H9 (cell line): Measurements from ENCODE around the gene TAF11L12. TPM values are rescaled to one million over a fixed set of nuclear protein-coding genes. Genes with fewer than 3 reads are reported as not detected.
"Not testable (repeated sequence)": the region's sequence is repeated elsewhere in the genome, so short reads cannot be mapped to it uniquely, and the experiment has no call there.

Experiments used
- DNase-seq: peaks from one replicate; pipeline ENCODE4 v3.0.0-alpha.2; 2017
- H2AFZ ChIP-seq: one replicate; pipeline ENCODE4 v1.6.1; 2013; ENCODE audit warnings: mild to moderate bottlenecking, low read length, control low read depth, moderate library complexity
- H2AK5ac ChIP-seq: 2 replicates; pipeline ENCODE4 v1.6.1; 2013; ENCODE audit warnings: low read length, control low read depth, mixed read lengths; ENCODE audit not compliant: insufficient read length
- H2BK120ac ChIP-seq: one replicate; pipeline ENCODE4 v1.6.1; 2013; ENCODE audit warnings: low read depth, mild to moderate bottlenecking, low read length, control low read depth, inconsistent platforms; ENCODE audit not compliant: poor library complexity, severe bottlenecking
- H2BK12ac ChIP-seq: 2 replicates; pipeline ENCODE4 v1.6.1; 2013; ENCODE audit warnings: low read length, control low read depth, mixed read lengths, low read depth; ENCODE audit not compliant: insufficient read length
- H2BK15ac ChIP-seq: 2 replicates; pipeline ENCODE4 v1.6.1; 2013; ENCODE audit warnings: low read depth, low read length, control low read depth
- H2BK20ac ChIP-seq: one replicate; pipeline ENCODE4 v1.6.1; 2013; ENCODE audit warnings: low read depth, mild to moderate bottlenecking, low read length, control low read depth, inconsistent platforms; ENCODE audit not compliant: poor library complexity, severe bottlenecking
- H2BK5ac ChIP-seq: 2 replicates; pipeline ENCODE4 v1.6.1; 2013; ENCODE audit warnings: low read length, control low read depth, mixed read lengths; ENCODE audit not compliant: insufficient read length
- H3K14ac ChIP-seq: 2 replicates; pipeline ENCODE4 v1.6.1; 2013; ENCODE audit warnings: low read length, control low read depth; ENCODE audit not compliant: insufficient read depth
- H3K18ac ChIP-seq: 2 replicates; pipeline ENCODE4 v1.6.1; 2013; ENCODE audit warnings: low read depth, mild to moderate bottlenecking, mixed read lengths, low read length, control low read depth; ENCODE audit not compliant: insufficient read length
- H3K23ac ChIP-seq: 2 replicates; pipeline ENCODE4 v1.6.1; 2013; ENCODE audit warnings: low read length, control low read depth, mixed read lengths, low read depth; ENCODE audit not compliant: insufficient read length
- H3K23me2 ChIP-seq: 2 replicates; pipeline ENCODE4 v1.6.1; 2013; ENCODE audit warnings: low read depth, mild to moderate bottlenecking, mixed read lengths, low read length, control low read depth; ENCODE audit not compliant: insufficient read length, poor library complexity, severe bottlenecking
- H3K27ac ChIP-seq: 2 replicates; pipeline ENCODE4 v1.5.1; 2013; ENCODE audit warnings: low read length, control low read depth, mixed read lengths, low read depth; ENCODE audit not compliant: insufficient read length
- H3K27me3 ChIP-seq: 2 replicates; pipeline ENCODE4 v1.6.1; 2013; ENCODE audit warnings: low read length, control low read depth, inconsistent platforms; ENCODE audit not compliant: insufficient read depth
- H3K4ac ChIP-seq: 2 replicates; pipeline ENCODE4 v1.6.1; 2013; ENCODE audit warnings: low read depth, mild to moderate bottlenecking, control low read depth, inconsistent platforms, low read length, moderate library complexity
- H3K4me1 ChIP-seq: 2 replicates; pipeline ENCODE4 v1.6.1; 2013; ENCODE audit warnings: low read length, control low read depth, inconsistent platforms; ENCODE audit not compliant: insufficient read depth
- H3K4me2 ChIP-seq: 2 replicates; pipeline ENCODE4 v1.6.1; 2013; ENCODE audit warnings: low read length, control low read depth, mixed read lengths; ENCODE audit not compliant: insufficient read length, insufficient read depth
- H3K56ac ChIP-seq: 2 replicates; pipeline ENCODE4 v1.6.1; 2013; ENCODE audit warnings: low read depth, mild to moderate bottlenecking, mixed read lengths, low read length, control low read depth; ENCODE audit not compliant: insufficient read length
- H3K79me1 ChIP-seq: 2 replicates; pipeline ENCODE4 v1.6.1; 2013; ENCODE audit warnings: low read depth, mild to moderate bottlenecking, moderate library complexity, low read length, control low read depth, inconsistent platforms; ENCODE audit not compliant: insufficient read depth, poor library complexity, severe bottlenecking
- H3K79me2 ChIP-seq: 2 replicates; pipeline ENCODE4 v1.6.1; 2013; ENCODE audit warnings: low read length, control low read depth, inconsistent platforms; ENCODE audit not compliant: insufficient read depth
- H3K9ac ChIP-seq: 2 replicates; pipeline ENCODE4 v1.6.1; 2013; ENCODE audit warnings: low read length, control low read depth, mixed read lengths; ENCODE audit not compliant: insufficient read length; ENCODE audit errors: extremely low read depth
- H3K9me3 ChIP-seq: one replicate; pipeline ENCODE4 v1.6.1; 2013; ENCODE audit warnings: low read depth, low read length, inconsistent platforms; ENCODE audit not compliant: control insufficient read depth
- H3T11ph ChIP-seq: one replicate; pipeline ENCODE4 v1.6.1; 2013; ENCODE audit warnings: mild to moderate bottlenecking, low read length, control low read depth, inconsistent platforms
- H4K20me1 ChIP-seq: one replicate; pipeline ENCODE4 v1.6.1; 2013; ENCODE audit not compliant: control insufficient read depth, insufficient read length, insufficient read depth
- H4K5ac ChIP-seq: 2 replicates; pipeline ENCODE4 v1.6.1; 2013; ENCODE audit warnings: low read depth, mild to moderate bottlenecking, mixed read lengths, low read length, control low read depth; ENCODE audit not compliant: insufficient read length
- H4K8ac ChIP-seq: replicated peaks from 2 replicates; pipeline ENCODE4 v1.6.1; 2013; ENCODE audit warnings: low read length, control low read depth, mixed read lengths, low read depth; ENCODE audit not compliant: insufficient read length
- H4K91ac ChIP-seq: 2 replicates; pipeline ENCODE4 v1.6.1; 2013; ENCODE audit warnings: low read depth, mild to moderate bottlenecking, moderate library complexity, mixed read lengths, low read length, control low read depth; ENCODE audit not compliant: insufficient read length
- H3K27ac Mint-ChIP-seq, 3 experiments: 2 replicates in 2 of 3; 3 replicates in 1 of 3; pipeline ENCODE4 v1.8.0; 2020 to 2021; ENCODE audit warnings: mixed read lengths in 3 of 3, mild to moderate bottlenecking in 1 of 3, moderate library complexity in 1 of 3
- H3K27me3 Mint-ChIP-seq: 2 replicates; pipeline ENCODE4 v1.8.0; 2021; ENCODE audit warnings: low read depth, mild to moderate bottlenecking, moderate library complexity, mixed read lengths
- H3K36me3 Mint-ChIP-seq, 3 experiments: 2 replicates in 2 of 3; 3 replicates in 1 of 3; pipeline ENCODE4 v1.8.0; 2020 to 2021; ENCODE audit warnings: low read depth in 3 of 3, mixed read lengths in 3 of 3; ENCODE audit not compliant: insufficient read depth in 1 of 3
- H3K4me1 Mint-ChIP-seq, 2 experiments: 2 replicates each; pipeline ENCODE4 v1.8.0; 2020; ENCODE audit warnings: mixed read lengths in 2 of 2
- H3K4me3 Mint-ChIP-seq, 2 experiments: 2 replicates in 1 of 2; 3 replicates in 1 of 2; pipeline ENCODE4 v1.8.0; 2020 to 2021; ENCODE audit warnings: mild to moderate bottlenecking in 2 of 2, mixed read lengths in 2 of 2, moderate library complexity in 1 of 2
- H3K9me3 Mint-ChIP-seq, 2 experiments: 2 replicates in 1 of 2; 3 replicates in 1 of 2; pipeline ENCODE4 v1.8.0; 2020; ENCODE audit warnings: mild to moderate bottlenecking in 2 of 2, mixed read lengths in 2 of 2, moderate library complexity in 1 of 2
- WGBS: extraction: QIAGEN DNeasy Blood & Tissue Kit; methylation state at CpG from one replicate; pipeline ENCODE4 v1.1.7; 2013; ENCODE audit warnings: missing lambda C conversion rate, low lambda C conversion rate, mixed read lengths; ENCODE audit not compliant: insufficient read length; ENCODE audit errors: extremely low coverage; 5-methylcytosine and 5-hydroxymethylcytosine counted together
- long read RNA-seq: library from polyadenylated mRNA; unstranded; transcript quantifications from one replicate; pipeline ENCODE4 v2.0.0, GENCODE V29; 2020
- total RNA-seq: library from RNA; stranded (reverse); gene quantifications from 2 replicates; pipeline ENCODE4 v1.2.1, GENCODE V29; 2021

The TAF11L12 gene
- not detected in 2 replicates for total RNA-seq
- long read RNA-seq: 0 reads

- not testable (repeated sequence) for H2BK5ac ChIP-seq, H3K9me3 Mint-ChIP-seq, H4K8ac ChIP-seq, H3K9me3 ChIP-seq, H3K56ac ChIP-seq, H3K23ac ChIP-seq, H3K36me3 Mint-ChIP-seq, H3K79me2 ChIP-seq, H2AK5ac ChIP-seq, H2BK12ac ChIP-seq, H3K4me1 Mint-ChIP-seq, H4K20me1 ChIP-seq, H3K27me3 ChIP-seq, H4K5ac ChIP-seq, H3K79me1 ChIP-seq, H2BK15ac ChIP-seq, H3K18ac ChIP-seq, H2AFZ ChIP-seq, H3K4me2 ChIP-seq, H3K4me3 Mint-ChIP-seq, H3T11ph ChIP-seq, H3K23me2 ChIP-seq, H3K27me3 Mint-ChIP-seq, H3K9ac ChIP-seq, H2BK20ac ChIP-seq, H3K27ac ChIP-seq, H2BK120ac ChIP-seq, H4K91ac ChIP-seq, H3K4me1 ChIP-seq, H3K4ac ChIP-seq, DNase-seq, H3K14ac ChIP-seq
- H3K27ac Mint-ChIP-seq: peak within 1 kb of the TSS in 1 of 3 experiments; percentile 75; a peak in 2 of 7 replicates
- no CpG with 5 or more reads among the region's 2 CpGs for WGBS
Observed at GRCh38 chr5:17610092-17610491, at the start of gene TAF11L12. TSS of gene TAF11L12 (plus strand) at chr5:17610392.

GRCh38 chr5:17585658-17586057 is 24.5 kb upstream of the TAF11L12 start, which contains the start of gene TAF11L7:
TSS of gene TAF11L7 (minus strand) at chr5:17585758.
- H4K20me1 ChIP-seq, H2BK120ac ChIP-seq, H3K9me3 Mint-ChIP-seq, H3K23ac ChIP-seq, H3K27me3 Mint-ChIP-seq, H2BK15ac ChIP-seq, H3K27ac Mint-ChIP-seq, H2BK5ac ChIP-seq, H3K4me1 Mint-ChIP-seq, H2AFZ ChIP-seq, H3K9ac ChIP-seq, H3K27me3 ChIP-seq, H2AK5ac ChIP-seq, H2BK20ac ChIP-seq, H3K79me1 ChIP-seq, H3K4me2 ChIP-seq, H3K4ac ChIP-seq, H3K36me3 Mint-ChIP-seq, H3T11ph ChIP-seq, H3K79me2 ChIP-seq, H3K9me3 ChIP-seq, H3K14ac ChIP-seq, H3K4me1 ChIP-seq, H3K18ac ChIP-seq, H3K56ac ChIP-seq, H4K91ac ChIP-seq, H3K27ac ChIP-seq, H4K8ac ChIP-seq, DNase-seq, H2BK12ac ChIP-seq, H3K23me2 ChIP-seq, H3K4me3 Mint-ChIP-seq, H4K5ac ChIP-seq: not testable (repeated sequence)
- no CpG with 5 or more reads among the region's 16 CpGs for WGBS
